Tibial nerve (tissue), 4 donors: ENCODE data around the gene MYRF.

Source experiments
- CTCF ChIP-seq, 5 experiments: fragments of 200-600 bp in 3 of 5; fragments of 450-650 bp in 2 of 5; sonication (generic) in 3 of 5; IDR thresholded peaks; one replicate each; pipeline ENCODE4 v1.5.1; 2016 to 2019; ENCODE audit warnings: antibody characterized with exemption in 5 of 5, mild to moderate bottlenecking in 3 of 5, moderate library complexity in 2 of 5
- EP300 ChIP-seq, 2 donors: sonication (generic); formaldehyde crosslinking; IDR thresholded peaks; one replicate each; pipeline ENCODE4 v1.6.1; 2017; ENCODE audit warnings: antibody characterized with exemption in 2 of 2, mild to moderate bottlenecking in 1 of 2
- POLR2A ChIP-seq, 2 donors: fragments of 450-650 bp; IDR thresholded peaks; one replicate each; pipeline ENCODE4 v1.6.1; 2017; ENCODE audit warnings: antibody characterized with exemption in 2 of 2, mild to moderate bottlenecking in 2 of 2, moderate library complexity in 2 of 2

- TF ChIP-seq POLR2A (IDR thresholded peaks at IDR 0.05) (no peak), CTCF (IDR thresholded peaks at IDR 0.05) (no peak), EP300 (IDR thresholded peaks at IDR 0.05) (no peak)
Measured at GRCh38 chr11:61769169-61769920, 16.9 kb downstream of the MYRF start.
